Calu3 (cell line): ENCODE data around the gene ZNF341. TPM values are rescaled to one million over a fixed set of nuclear protein-coding genes. Genes with fewer than 3 reads are reported as not detected.

Experiments
- BruUV-seq: library from RNA; stranded (reverse); fragments of 400-500 nt; replicated peaks from 2 replicates; lab custom pipeline; 2021; lab: Mats Ljungman, UMichigan
- CTCF ChIA-PET: fragments of 300-600 bp; sonication (Branson Sonifier 250); formaldehyde crosslinking; loops from one replicate; lab custom pipeline; 2022; ENCODE audit warnings: antibody characterized with exemption; lab: Charles Lee
- DNase-seq: peaks from one replicate; pipeline ENCODE4 v3.0.0; 2022
- H3K27ac Mint-ChIP-seq: one replicate; pipeline ENCODE4 v1.8.0; 2022; ENCODE audit warnings: mixed read lengths; ENCODE audit not compliant: unreplicated experiment
- H3K27me3 Mint-ChIP-seq: one replicate; pipeline ENCODE4 v1.8.0; 2022; ENCODE audit warnings: mixed read lengths; ENCODE audit not compliant: unreplicated experiment
- H3K36me3 Mint-ChIP-seq: one replicate; pipeline ENCODE4 v1.8.0; 2022; ENCODE audit warnings: mild to moderate bottlenecking, moderate library complexity, mixed read lengths; ENCODE audit not compliant: insufficient read depth, unreplicated experiment
- H3K4me1 Mint-ChIP-seq: one replicate; pipeline ENCODE4 v1.8.0; 2022; ENCODE audit warnings: mild to moderate bottlenecking, low read depth, mixed read lengths; ENCODE audit not compliant: unreplicated experiment
- H3K4me3 Mint-ChIP-seq: one replicate; pipeline ENCODE4 v1.8.0; 2022; ENCODE audit warnings: mild to moderate bottlenecking, low read depth, moderate library complexity, mixed read lengths; ENCODE audit not compliant: unreplicated experiment
- H3K9me3 Mint-ChIP-seq: one replicate; pipeline ENCODE4 v1.8.0; 2022; ENCODE audit warnings: low read depth, mixed read lengths; ENCODE audit not compliant: unreplicated experiment
- intact Hi-C: fragments of 100-400 bp; cut with micrococcal nuclease; formaldehyde crosslinking; loops from one replicate; pipeline ENCODE4 v1.10.0; 2022; ENCODE audit not compliant: unreplicated experiment
- total RNA-seq: library from RNA; stranded (reverse); gene quantifications from 2 replicates; pipeline ENCODE4 v1.2.3, GENCODE V29; 2022
- TF ChIP-seq, protein P1 (sequence below): fragments of 200-600 bp; IDR thresholded peaks from one replicate; pipeline ENCODE4 v1.8.0; 2022; ENCODE audit warnings: antibody characterized with exemption; ENCODE audit not compliant: unreplicated experiment

ZNF341 gene
- total RNA-seq, 1 experiment from 2014 or later: 12.9 TPM

DNA sequence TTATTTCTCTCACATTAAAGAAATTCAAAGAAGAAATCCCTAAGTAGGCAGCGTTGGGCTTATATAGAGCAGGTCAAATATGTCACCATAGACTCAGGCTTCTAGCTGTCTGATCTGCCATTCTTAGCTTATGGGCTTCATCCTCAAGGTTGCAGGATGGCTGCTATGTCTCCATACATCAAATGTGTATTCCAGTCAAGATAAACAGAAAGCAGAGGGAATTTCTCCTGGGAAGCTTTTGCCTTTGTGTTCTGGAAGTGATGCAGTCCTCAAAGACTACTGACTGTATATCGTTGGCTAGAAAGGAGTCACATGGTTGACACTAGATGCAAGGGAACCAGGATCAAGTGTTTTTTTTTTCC, 36.0 kb downstream of the ZNF341 start:
- no TSS peak for BruUV-seq
- Mint-ChIP-seq H3K4me1 (peaks cover 12% of the 10 kb centered on the region), H3K9me3 (no peaks in the 10 kb centered on the region), H3K36me3 (peaks cover 9% of the 10 kb centered on the region), H3K4me3 (no peak overlapping the region), H3K27me3 (no peaks in the 10 kb centered on the region), H3K27ac (no peak overlapping the region)
- TF ChIP-seq, protein P1, sequence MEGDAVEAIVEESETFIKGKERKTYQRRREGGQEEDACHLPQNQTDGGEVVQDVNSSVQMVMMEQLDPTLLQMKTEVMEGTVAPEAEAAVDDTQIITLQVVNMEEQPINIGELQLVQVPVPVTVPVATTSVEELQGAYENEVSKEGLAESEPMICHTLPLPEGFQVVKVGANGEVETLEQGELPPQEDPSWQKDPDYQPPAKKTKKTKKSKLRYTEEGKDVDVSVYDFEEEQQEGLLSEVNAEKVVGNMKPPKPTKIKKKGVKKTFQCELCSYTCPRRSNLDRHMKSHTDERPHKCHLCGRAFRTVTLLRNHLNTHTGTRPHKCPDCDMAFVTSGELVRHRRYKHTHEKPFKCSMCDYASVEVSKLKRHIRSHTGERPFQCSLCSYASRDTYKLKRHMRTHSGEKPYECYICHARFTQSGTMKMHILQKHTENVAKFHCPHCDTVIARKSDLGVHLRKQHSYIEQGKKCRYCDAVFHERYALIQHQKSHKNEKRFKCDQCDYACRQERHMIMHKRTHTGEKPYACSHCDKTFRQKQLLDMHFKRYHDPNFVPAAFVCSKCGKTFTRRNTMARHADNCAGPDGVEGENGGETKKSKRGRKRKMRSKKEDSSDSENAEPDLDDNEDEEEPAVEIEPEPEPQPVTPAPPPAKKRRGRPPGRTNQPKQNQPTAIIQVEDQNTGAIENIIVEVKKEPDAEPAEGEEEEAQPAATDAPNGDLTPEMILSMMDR: no peak
- CTCF ChIA-PET: interaction anchor here (0.6 to 1.2 kb wide), 4 partner anchors 10 to 277 kb away, joined by 3 to 6 read pairs (median 4); no protein-coding TSS in a partner anchor
- intact Hi-C loops: no loop called here
- DNase-seq: no peak

- peaks cover 15% of the 10 kb centered on the region for H3K4me1 Mint-ChIP-seq
- peaks cover 9% of the 10 kb centered on the region for H3K36me3 Mint-ChIP-seq
- BruUV-seq: no TSS peak
- no peak overlapping the region for H3K27ac Mint-ChIP-seq
- TF ChIP-seq, protein P1: no peak
- no peaks in the 10 kb centered on the region for H3K27me3 Mint-ChIP-seq
- no peak overlapping the region for H3K4me3 Mint-ChIP-seq
- H3K9me3 Mint-ChIP-seq: no peaks in the 10 kb centered on the region
- CTCF ChIA-PET: no interaction called here
- intact Hi-C loops: no loop called here
- no peak for DNase-seq
Observed at GRCh38 chr20:33769043-33769442, 37.2 kb downstream of the ZNF341 start.

GRCh38 chr20:33770005-33770404, 38.2 kb downstream of the ZNF341 start:
- no TSS peak for BruUV-seq
- CTCF ChIA-PET: interaction anchor here (0.6 kb wide), 1 partner anchor 75 kb away, joined by 3 read pairs; no protein-coding TSS in a partner anchor

GRCh38 chr20:33771938-33772337, 40.1 kb downstream of the ZNF341 start:
- H3K4me3 Mint-ChIP-seq: no peak overlapping the region
- DNase-seq: no peak
- H3K27me3 Mint-ChIP-seq: no peaks in the 10 kb centered on the region
- TF ChIP-seq, protein P1: no peak
- intact Hi-C loops: no loop called here
- CTCF ChIA-PET: no interaction called here
- H3K36me3 Mint-ChIP-seq: peaks cover 5% of the 10 kb centered on the region
- no TSS peak for BruUV-seq
- H3K9me3 Mint-ChIP-seq: no peaks in the 10 kb centered on the region
- H3K27ac Mint-ChIP-seq: no peak overlapping the region
- peaks cover 15% of the 10 kb centered on the region for H3K4me1 Mint-ChIP-seq

More at GRCh38 chr20:33770005-33770404, 38.2 kb downstream of the ZNF341 start:
- Mint-ChIP-seq H3K27me3 (no peaks in the 10 kb centered on the region), H3K4me1 (peaks cover 15% of the 10 kb centered on the region), H3K27ac (no peak overlapping the region), H3K36me3 (peaks cover 9% of the 10 kb centered on the region), H3K4me3 (no peak overlapping the region), H3K9me3 (no peaks in the 10 kb centered on the region)
- no peak for DNase-seq
- TF ChIP-seq, protein P1: no peak
- intact Hi-C loops: no loop called here
